K562 (cell line): Measurements from ENCODE around the gene FIGLA. TPM values are rescaled to one million over a fixed set of nuclear protein-coding genes. Genes with fewer than 3 reads are reported as not detected.

ENCODE experiments used
- FIP1L1 ChIP-seq: fragments of 200-400 bp; formaldehyde crosslinking; IDR thresholded peaks from 2 replicates; pipeline ENCODE4 v1.6.1; 2018; ENCODE audit warnings: mild to moderate bottlenecking, low read depth, low read length; ENCODE audit not compliant: poor library complexity, severe bottlenecking
- JUND ChIP-seq, 2 experiments: IDR thresholded peaks; 2 replicates in 1 of 2; 3 replicates in 1 of 2; pipeline ENCODE4 v1.6.1; 2011; ENCODE audit warnings: borderline replicate concordance in 2 of 2, low read depth in 2 of 2, low read length in 2 of 2, improper control_type of control experiment in 1 of 2, missing biosample characterization in 1 of 2, missing genetic modification characterization in 1 of 2, missing genetic modification reagents in 1 of 2
- POLR3A ChIP-seq: IDR thresholded peaks from 2 replicates; pipeline ENCODE4 v1.6.1; 2011; ENCODE audit warnings: borderline replicate concordance, mild to moderate bottlenecking, moderate library complexity; ENCODE audit not compliant: insufficient read length, insufficient read depth; ENCODE audit errors: extremely low read depth
- REST ChIP-seq, 2 experiments: fragments of 450-650 bp; formaldehyde crosslinking in 1 of 2; IDR thresholded peaks; 2 replicates each; pipeline versions ENCODE4 v1.4.0 to v1.6.1; 2014 to 2020; ENCODE audit warnings: mild to moderate bottlenecking in 2 of 2, borderline replicate concordance in 1 of 2, low read depth in 1 of 2
- RFX7 ChIP-seq: fragments of 250-450 bp; sonication (Bioruptor Pico); IDR thresholded peaks from 2 replicates; pipeline ENCODE4 v1.5.1; 2021; ENCODE audit warnings: mild to moderate bottlenecking
- ZNF174 ChIP-seq: fragments of 250-450 bp; sonication (Bioruptor Pico); IDR thresholded peaks from 2 replicates; pipeline ENCODE4 v1.4.0; 2020; ENCODE audit warnings: mild to moderate bottlenecking
- ZNF212 ChIP-seq: fragments of 450-650 bp; formaldehyde crosslinking; IDR thresholded peaks from 2 replicates; pipeline ENCODE4 v1.4.0; 2020; ENCODE audit warnings: mild to moderate bottlenecking
- polyA plus RNA-seq, 8 experiments: library from polyadenylated mRNA; depleted of rRNA in 4 of 8; stranded (reverse) in 5 of 8; unstranded in 3 of 8; fragments of >200 nt; fragmentation: Nextera tagmentation in 2 of 8; fragmentation: Illumina TruSeq in 1 of 8; extraction: Ambion mirVana in 2 of 8; extraction: Trizol in 1 of 8; gene quantifications; 2 replicates each; pipeline versions ENCODE4 v1.2.1 to v1.2.3, GENCODE V29; 2011 to 2014; ENCODE audit warnings: inconsistent platforms in 1 of 8, missing spikeins in 1 of 8
- total RNA-seq, 7 experiments: library from RNA; depleted of rRNA in 6 of 7; stranded (reverse); fragments of >200 nt in 6 of 7; fragmentation: Illumina TruSeq in 2 of 7; extraction: Trizol in 2 of 7; gene quantifications; 2 replicates each; pipeline versions ENCODE4 v1.2.1 to v1.2.3, GENCODE V29; 2011 to 2021; ENCODE audit warnings: low replicate concordance in 1 of 7

The FIGLA gene
- total and polyA plus RNA-seq, 9 of the 15 experiments (the other 6 are each of a cell fraction or from before 2014, with no cell fraction given): not detected

GRCh38 chr2:70828115-70828514 is 37.7 kb upstream of the FIGLA start (continued):
- TF ChIP-seq REST (IDR thresholded peaks at IDR 0.05; ENCODE audit: borderline replicate concordance) (no peak), REST (CRISPR knock-in tag; IDR thresholded peaks at IDR 0.05; ENCODE audit: low read depth) (no peak), JUND (IDR thresholded peaks at IDR 0.05; ENCODE audit: borderline replicate concordance, low read depth, low read length) (no peak), JUND (tag; IDR thresholded peaks at IDR 0.05; ENCODE audit: borderline replicate concordance, low read depth, low read length) (no peak), FIP1L1 (no peak), ZNF212 (CRISPR knock-in tag) (no peak), ZNF174 (CRISPR knock-in tag) (no peak), RFX7 (CRISPR knock-in tag) (no peak), POLR3A (no peak)
